GM23338 (cell line): ENCODE results near the gene OR3A2. TPM values are rescaled to one million over a fixed set of nuclear protein-coding genes. Genes with fewer than 3 reads are reported as not detected.

Experiments used
- ATAC-seq: fragments of 200-7000 bp; cut with Tn5 transposase; 3 replicates; pipeline ENCODE4 v1.9.1; 2020
- DNase-seq: peaks from one replicate; pipeline ENCODE4 v3.0.0-alpha.2; 2015; ENCODE audit warnings: low spot score
- H2AFZ ChIP-seq: fragments of 200-600 bp; sonication (generic); 2 replicates; pipeline ENCODE4 v1.8.0; 2016; ENCODE audit warnings: antibody characterized with exemption, mild to moderate bottlenecking, moderate library complexity
- H3F3A ChIP-seq: fragments of 200-600 bp; sonication (generic); replicated peaks from 2 replicates; pipeline ENCODE4 v1.8.0; 2017; ENCODE audit warnings: antibody characterized with exemption, mixed run types, low read depth
- H3K27ac ChIP-seq: fragments of 200-600 bp; sonication (generic); 2 replicates; pipeline ENCODE4 v1.6.1; 2016; ENCODE audit warnings: low read depth
- H3K27me3 ChIP-seq: fragments of 200-600 bp; sonication (generic); 2 replicates; pipeline ENCODE4 v1.8.0; 2016; ENCODE audit warnings: mild to moderate bottlenecking, mixed run types, moderate library complexity; ENCODE audit not compliant: insufficient read depth
- H3K36me3 ChIP-seq: fragments of 200-600 bp; sonication (generic); 2 replicates; pipeline ENCODE4 v1.8.0; 2016; ENCODE audit warnings: mild to moderate bottlenecking; ENCODE audit not compliant: insufficient read depth
- H3K4me1 ChIP-seq: fragments of 200-600 bp; sonication (generic); 2 replicates; pipeline ENCODE4 v1.8.0; 2016; ENCODE audit warnings: mild to moderate bottlenecking, moderate library complexity; ENCODE audit not compliant: insufficient read depth
- H3K4me2 ChIP-seq: fragments of 200-600 bp; sonication (generic); 2 replicates; pipeline ENCODE4 v1.7.1; 2017; ENCODE audit warnings: mixed run types
- H3K4me3 ChIP-seq: fragments of 200-600 bp; sonication (generic); 2 replicates; pipeline ENCODE4 v1.6.1; 2016; ENCODE audit warnings: mixed run types
- H3K79me2 ChIP-seq: fragments of 200-600 bp; sonication (generic); replicated peaks from 2 replicates; pipeline ENCODE4 v1.8.0; 2017; ENCODE audit warnings: mild to moderate bottlenecking; ENCODE audit not compliant: insufficient read depth
- H3K9me2 ChIP-seq: fragments of 200-600 bp; sonication (generic); 2 replicates; pipeline ENCODE4 v1.8.0; 2017; ENCODE audit not compliant: insufficient read depth
- H4K20me1 ChIP-seq: fragments of 200-600 bp; sonication (generic); replicated peaks from 2 replicates; pipeline ENCODE4 v1.8.0; 2017; ENCODE audit warnings: mild to moderate bottlenecking; ENCODE audit not compliant: insufficient read depth
- H3K27ac Mint-ChIP-seq: 2 replicates; pipeline ENCODE4 v1.8.0; 2020; ENCODE audit warnings: inconsistent platforms, mild to moderate bottlenecking, moderate library complexity, mixed read lengths
- H3K27me3 Mint-ChIP-seq: 3 replicates; pipeline ENCODE4 v1.8.0; 2022; ENCODE audit warnings: low read depth, mild to moderate bottlenecking, moderate library complexity, mixed read lengths, inconsistent platforms; ENCODE audit not compliant: insufficient read depth, poor library complexity
- H3K36me3 Mint-ChIP-seq: 3 replicates; pipeline ENCODE4 v1.8.0; 2021; ENCODE audit warnings: low read depth, mild to moderate bottlenecking, inconsistent platforms, moderate library complexity, mixed read lengths
- H3K4me1 Mint-ChIP-seq: 3 replicates; pipeline ENCODE4 v1.8.0; 2020; ENCODE audit warnings: mild to moderate bottlenecking, inconsistent platforms, mixed read lengths
- H3K4me3 Mint-ChIP-seq: 3 replicates; pipeline ENCODE4 v1.8.0; 2021; ENCODE audit warnings: moderate library complexity, mild to moderate bottlenecking, inconsistent platforms, mixed read lengths
- H3K9me3 Mint-ChIP-seq: 3 replicates; pipeline ENCODE4 v1.8.0; 2020; ENCODE audit warnings: moderate library complexity, mild to moderate bottlenecking, inconsistent platforms, mixed read lengths
- CREB1 ChIP-seq: fragments of 250-450 bp; sonication (Bioruptor Pico); IDR thresholded peaks from 2 replicates; pipeline ENCODE4 v1.5.0; 2020; ENCODE audit warnings: low read depth, mild to moderate bottlenecking, moderate library complexity
- CTCF ChIP-seq, 2 experiments: fragments of 200-600 bp in 1 of 2; sonication (generic) in 1 of 2; conservative IDR thresholded peaks; 2 replicates each; pipeline versions ENCODE4 v1.5.1 to v1.6.1; 2016 to 2017; ENCODE audit warnings: antibody characterized with exemption in 2 of 2, low read depth in 2 of 2, mild to moderate bottlenecking in 2 of 2, moderate library complexity in 1 of 2
- ETS1 ChIP-seq: IDR thresholded peaks from 2 replicates; pipeline ENCODE4 v1.6.1; 2016; ENCODE audit warnings: antibody characterized with exemption
- EZH2 ChIP-seq: fragments of 200-600 bp; sonication (generic); IDR thresholded peaks from one replicate; pipeline ENCODE4 v1.8.0; 2017; ENCODE audit warnings: antibody characterized with exemption, mild to moderate bottlenecking, low read depth; ENCODE audit not compliant: unreplicated experiment
- EZH2phosphoT487 ChIP-seq: fragments of 200-600 bp; sonication (generic); IDR thresholded peaks from one replicate; pipeline ENCODE4 v1.8.1; 2018; ENCODE audit warnings: antibody characterized with exemption; ENCODE audit not compliant: unreplicated experiment
- JUNB ChIP-seq: IDR thresholded peaks from one replicate; pipeline ENCODE4 v1.6.1; 2016; ENCODE audit warnings: antibody characterized with exemption; ENCODE audit not compliant: unreplicated experiment
- NANOG ChIP-seq: IDR thresholded peaks from 2 replicates; pipeline ENCODE4 v1.6.1; 2016; ENCODE audit warnings: antibody characterized with exemption, borderline replicate concordance
- POLR2AphosphoS5 ChIP-seq: IDR thresholded peaks from 2 replicates; pipeline ENCODE4 v1.6.1; 2016; ENCODE audit warnings: antibody characterized with exemption, low read depth
- REST ChIP-seq: IDR thresholded peaks from one replicate; pipeline ENCODE4 v1.6.1; 2018; ENCODE audit warnings: antibody characterized with exemption; ENCODE audit not compliant: unreplicated experiment
- STAT1 ChIP-seq: IDR thresholded peaks from one replicate; pipeline ENCODE4 v1.6.1; 2016; ENCODE audit warnings: antibody characterized with exemption; ENCODE audit not compliant: unreplicated experiment
- polyA plus RNA-seq: library from polyadenylated mRNA; unstranded; fragments of >200 nt; fragmentation: Nextera tagmentation; extraction: Ambion mirVana; gene quantifications from 2 replicates; pipeline ENCODE4 v1.2.1, GENCODE V29; 2016
- total RNA-seq: library from RNA; depleted of rRNA; stranded (reverse); fragments of >200 nt; shearing (Covaris generic); gene quantifications from 2 replicates; pipeline ENCODE4 v1.2.3, GENCODE V29; 2014

The OR3A2 gene
- total and polyA plus RNA-seq, 2 experiments from 2014 or later, result 1.1 to 1.4 TPM

- peak in 1 of 2 experiments; percentile 31; a peak in 1 of 4 replicates for TF ChIP-seq CTCF (conservative IDR thresholded peaks at IDR 0.05; ENCODE audit: low read depth in 2 of 2)
These were observed 47.1 kb upstream of the OR3A2 start (continued) for GRCh38 chr17:3433215-3433614.

GRCh38 chr17:3418222-3418621, 32.1 kb upstream of the OR3A2 start:
- peaks cover 2% of the 10 kb centered on the region; the same call in 1 of the 3 replicates for H3K36me3 Mint-ChIP-seq
- Histone ChIP-seq H3K4me2 (no peak overlapping the region), H2AFZ (no peak overlapping the region), H4K20me1 (no peaks in the 10 kb centered on the region), H3F3A (no peaks in the 10 kb centered on the region), H3K36me3 (no peaks in the 10 kb centered on the region), H3K4me1 (no peaks in the 10 kb centered on the region), H3K27ac (no peak overlapping the region), H3K4me3 (no peak overlapping the region), H3K79me2 (no peaks in the 10 kb centered on the region), H3K9me2 (peaks cover 17% of the 10 kb centered on the region), H3K27me3 (no peaks in the 10 kb centered on the region)
- DNase-seq (no peak), ATAC-seq (no peak)
- H3K27me3 Mint-ChIP-seq, result peaks cover 1% of the 10 kb centered on the region
- H3K4me3 Mint-ChIP-seq, result no peak overlapping the region
- H3K4me1 Mint-ChIP-seq, result no peaks in the 10 kb centered on the region
- peaks cover 29% of the 10 kb centered on the region for H3K9me3 Mint-ChIP-seq
- TF ChIP-seq NANOG, result no peak
- no peak for TF ChIP-seq CTCF (conservative IDR thresholded peaks at IDR 0.05; ENCODE audit: low read depth in 2 of 2)
- no peak for TF ChIP-seq POLR2AphosphoS5
- no peak overlapping the region for H3K27ac Mint-ChIP-seq

- Histone ChIP-seq H3K9me2 (peaks cover 6% of the 10 kb centered on the region; the same call in 1 of the 2 replicates), H2AFZ (no peak overlapping the region), H3K27ac (no peak overlapping the region), H3K4me2 (no peak overlapping the region), H3K4me1 (no peaks in the 10 kb centered on the region), H3K27me3 (no peaks in the 10 kb centered on the region), H4K20me1 (no peaks in the 10 kb centered on the region), H3K79me2 (no peaks in the 10 kb centered on the region), H3K36me3 (no peaks in the 10 kb centered on the region), H3K4me3 (no peak overlapping the region), H3F3A (no peaks in the 10 kb centered on the region)
- H3K9me3 Mint-ChIP-seq, result peaks cover 32% of the 10 kb centered on the region
- H3K36me3 Mint-ChIP-seq, result peaks cover 6% of the 10 kb centered on the region
- ATAC-seq (no peak), DNase-seq (no peak)
- H3K27me3 Mint-ChIP-seq, result no peaks in the 10 kb centered on the region
- H3K4me1 Mint-ChIP-seq, result no peaks in the 10 kb centered on the region
- no peak overlapping the region for H3K27ac Mint-ChIP-seq
- H3K4me3 Mint-ChIP-seq, result no peak overlapping the region
- no peak for TF ChIP-seq STAT1
- TF ChIP-seq REST, result no peak
- TF ChIP-seq NANOG, result no peak
- no peak for TF ChIP-seq JUNB
- TF ChIP-seq CREB1 (CRISPR knock-in tag), result no peak
- TF ChIP-seq POLR2AphosphoS5, result no peak
- TF ChIP-seq ETS1, result no peak
- TF ChIP-seq EZH2, result no peak
- TF ChIP-seq EZH2phosphoT487, result no peak
- TF ChIP-seq CTCF (conservative IDR thresholded peaks at IDR 0.05; ENCODE audit: low read depth in 2 of 2), result no peak
These were observed 29.5 kb upstream of the OR3A2 start for GRCh38 chr17:3415610-3416009.
